GM06990 (cell line): Measurements from ENCODE around the gene PAX6.
A peak's percentile ranks its signal among the peaks of the same experiment; 100 is the strongest.

Source experiments
- DNase-seq: peaks from one replicate; pipeline ENCODE4 v3.0.0-alpha.2; 2011; ENCODE audit not compliant: insufficient read length; ENCODE audit errors: extremely low read depth
- H3K27me3 ChIP-seq: replicated peaks from 2 replicates; pipeline ENCODE4 v1.6.0; 2011; ENCODE audit warnings: low read length; ENCODE audit not compliant: control insufficient read depth, insufficient read depth
- H3K36me3 ChIP-seq: 2 replicates; pipeline ENCODE4 v1.5.1; 2011; ENCODE audit warnings: low read length; ENCODE audit not compliant: control insufficient read depth, insufficient read depth
- H3K4me3 ChIP-seq: replicated peaks from 2 replicates; pipeline ENCODE4 v1.5.1; 2011; ENCODE audit warnings: low read depth, mild to moderate bottlenecking, control low read depth, low read length
- CTCF ChIP-seq: IDR thresholded peaks from 2 replicates; pipeline ENCODE4 v1.5.1; 2011; ENCODE audit warnings: low read length, control low read depth, mild to moderate bottlenecking, inconsistent platforms; ENCODE audit not compliant: insufficient read depth, poor library complexity, severe bottlenecking

The PAX6 gene

GRCh38 chr11:31798554-31799434 is 12.3 kb downstream of the PAX6 start:
- peak; percentile 55 for TF ChIP-seq CTCF
- H3K4me3 ChIP-seq, result peak overlapping the region; percentile 40
- DNase-seq, result peak; percentile 69
- H3K27me3 ChIP-seq, result peaks cover 11% of the 10 kb centered on the region
- no peaks in the 10 kb centered on the region for H3K36me3 ChIP-seq

GRCh38 chr11:31798057-31798553 is 13.0 kb downstream of the PAX6 start:
- no peaks in the 10 kb centered on the region for H3K36me3 ChIP-seq
- peak overlapping the region; percentile 40 for H3K4me3 ChIP-seq
- peaks cover 11% of the 10 kb centered on the region for H3K27me3 ChIP-seq
- no peak for DNase-seq
- no peak for TF ChIP-seq CTCF

- Histone ChIP-seq H3K27me3 (peaks cover 9% of the 10 kb centered on the region), H3K4me3 (no peak overlapping the region; the same call in 1 of the 2 replicates), H3K36me3 (no peaks in the 10 kb centered on the region)
- DNase-seq, result no peak
- no peak for TF ChIP-seq CTCF
Observed at GRCh38 chr11:31797190-31798056, 13.7 kb downstream of the PAX6 start.

- DNase-seq, result no peak
- H3K27me3 ChIP-seq, result peaks cover 9% of the 10 kb centered on the region
Observed at GRCh38 chr11:31796499-31797189, 14.5 kb downstream of the PAX6 start.

More at GRCh38 chr11:31796499-31797189, 14.5 kb downstream of the PAX6 start:
- H3K36me3 ChIP-seq, result no peaks in the 10 kb centered on the region
- no peak for TF ChIP-seq CTCF
- H3K4me3 ChIP-seq, result no peak overlapping the region
